H9 (cell line): Measurements from ENCODE around the gene HMOX2. TPM values are rescaled to one million over a fixed set of nuclear protein-coding genes. Genes with fewer than 3 reads are reported as not detected.

Source experiments
- DNase-seq: peaks from one replicate; pipeline ENCODE4 v3.0.0-alpha.2; 2017
- H2AFZ ChIP-seq: one replicate; pipeline ENCODE4 v1.6.1; 2013; ENCODE audit warnings: mild to moderate bottlenecking, low read length, control low read depth, moderate library complexity
- H2AK5ac ChIP-seq: 2 replicates; pipeline ENCODE4 v1.6.1; 2013; ENCODE audit warnings: low read length, control low read depth, mixed read lengths; ENCODE audit not compliant: insufficient read length
- H2BK120ac ChIP-seq: one replicate; pipeline ENCODE4 v1.6.1; 2013; ENCODE audit warnings: low read depth, mild to moderate bottlenecking, low read length, control low read depth, inconsistent platforms; ENCODE audit not compliant: poor library complexity, severe bottlenecking
- H2BK12ac ChIP-seq: 2 replicates; pipeline ENCODE4 v1.6.1; 2013; ENCODE audit warnings: low read length, control low read depth, mixed read lengths, low read depth; ENCODE audit not compliant: insufficient read length
- H2BK15ac ChIP-seq: 2 replicates; pipeline ENCODE4 v1.6.1; 2013; ENCODE audit warnings: low read depth, low read length, control low read depth
- H2BK20ac ChIP-seq: one replicate; pipeline ENCODE4 v1.6.1; 2013; ENCODE audit warnings: low read depth, mild to moderate bottlenecking, low read length, control low read depth, inconsistent platforms; ENCODE audit not compliant: poor library complexity, severe bottlenecking
- H2BK5ac ChIP-seq: 2 replicates; pipeline ENCODE4 v1.6.1; 2013; ENCODE audit warnings: low read length, control low read depth, mixed read lengths; ENCODE audit not compliant: insufficient read length
- H3K14ac ChIP-seq: 2 replicates; pipeline ENCODE4 v1.6.1; 2013; ENCODE audit warnings: low read length, control low read depth; ENCODE audit not compliant: insufficient read depth
- H3K18ac ChIP-seq: 2 replicates; pipeline ENCODE4 v1.6.1; 2013; ENCODE audit warnings: low read depth, mild to moderate bottlenecking, mixed read lengths, low read length, control low read depth; ENCODE audit not compliant: insufficient read length
- H3K23ac ChIP-seq: 2 replicates; pipeline ENCODE4 v1.6.1; 2013; ENCODE audit warnings: low read length, control low read depth, mixed read lengths, low read depth; ENCODE audit not compliant: insufficient read length
- H3K23me2 ChIP-seq: 2 replicates; pipeline ENCODE4 v1.6.1; 2013; ENCODE audit warnings: low read depth, mild to moderate bottlenecking, mixed read lengths, low read length, control low read depth; ENCODE audit not compliant: insufficient read length, poor library complexity, severe bottlenecking
- H3K27ac ChIP-seq: 2 replicates; pipeline ENCODE4 v1.5.1; 2013; ENCODE audit warnings: low read length, control low read depth, mixed read lengths, low read depth; ENCODE audit not compliant: insufficient read length
- H3K27me3 ChIP-seq: 2 replicates; pipeline ENCODE4 v1.6.1; 2013; ENCODE audit warnings: low read length, control low read depth, inconsistent platforms; ENCODE audit not compliant: insufficient read depth
- H3K4ac ChIP-seq: 2 replicates; pipeline ENCODE4 v1.6.1; 2013; ENCODE audit warnings: low read depth, mild to moderate bottlenecking, control low read depth, inconsistent platforms, low read length, moderate library complexity
- H3K4me1 ChIP-seq: 2 replicates; pipeline ENCODE4 v1.6.1; 2013; ENCODE audit warnings: low read length, control low read depth, inconsistent platforms; ENCODE audit not compliant: insufficient read depth
- H3K4me2 ChIP-seq: 2 replicates; pipeline ENCODE4 v1.6.1; 2013; ENCODE audit warnings: low read length, control low read depth, mixed read lengths; ENCODE audit not compliant: insufficient read length, insufficient read depth
- H3K56ac ChIP-seq: 2 replicates; pipeline ENCODE4 v1.6.1; 2013; ENCODE audit warnings: low read depth, mild to moderate bottlenecking, mixed read lengths, low read length, control low read depth; ENCODE audit not compliant: insufficient read length
- H3K79me1 ChIP-seq: 2 replicates; pipeline ENCODE4 v1.6.1; 2013; ENCODE audit warnings: low read depth, mild to moderate bottlenecking, moderate library complexity, low read length, control low read depth, inconsistent platforms; ENCODE audit not compliant: insufficient read depth, poor library complexity, severe bottlenecking
- H3K79me2 ChIP-seq: 2 replicates; pipeline ENCODE4 v1.6.1; 2013; ENCODE audit warnings: low read length, control low read depth, inconsistent platforms; ENCODE audit not compliant: insufficient read depth
- H3K9ac ChIP-seq: 2 replicates; pipeline ENCODE4 v1.6.1; 2013; ENCODE audit warnings: low read length, control low read depth, mixed read lengths; ENCODE audit not compliant: insufficient read length; ENCODE audit errors: extremely low read depth
- H3K9me3 ChIP-seq: one replicate; pipeline ENCODE4 v1.6.1; 2013; ENCODE audit warnings: low read depth, low read length, inconsistent platforms; ENCODE audit not compliant: control insufficient read depth
- H3T11ph ChIP-seq: one replicate; pipeline ENCODE4 v1.6.1; 2013; ENCODE audit warnings: mild to moderate bottlenecking, low read length, control low read depth, inconsistent platforms
- H4K20me1 ChIP-seq: one replicate; pipeline ENCODE4 v1.6.1; 2013; ENCODE audit not compliant: control insufficient read depth, insufficient read length, insufficient read depth
- H4K5ac ChIP-seq: 2 replicates; pipeline ENCODE4 v1.6.1; 2013; ENCODE audit warnings: low read depth, mild to moderate bottlenecking, mixed read lengths, low read length, control low read depth; ENCODE audit not compliant: insufficient read length
- H4K8ac ChIP-seq: replicated peaks from 2 replicates; pipeline ENCODE4 v1.6.1; 2013; ENCODE audit warnings: low read length, control low read depth, mixed read lengths, low read depth; ENCODE audit not compliant: insufficient read length
- H4K91ac ChIP-seq: 2 replicates; pipeline ENCODE4 v1.6.1; 2013; ENCODE audit warnings: low read depth, mild to moderate bottlenecking, moderate library complexity, mixed read lengths, low read length, control low read depth; ENCODE audit not compliant: insufficient read length
- H3K27ac Mint-ChIP-seq, 3 experiments: 2 replicates in 2 of 3; 3 replicates in 1 of 3; pipeline ENCODE4 v1.8.0; 2020 to 2021; ENCODE audit warnings: mixed read lengths in 3 of 3, mild to moderate bottlenecking in 1 of 3, moderate library complexity in 1 of 3
- H3K27me3 Mint-ChIP-seq: 2 replicates; pipeline ENCODE4 v1.8.0; 2021; ENCODE audit warnings: low read depth, mild to moderate bottlenecking, moderate library complexity, mixed read lengths
- H3K36me3 Mint-ChIP-seq, 3 experiments: 2 replicates in 2 of 3; 3 replicates in 1 of 3; pipeline ENCODE4 v1.8.0; 2020 to 2021; ENCODE audit warnings: low read depth in 3 of 3, mixed read lengths in 3 of 3; ENCODE audit not compliant: insufficient read depth in 1 of 3
- H3K4me1 Mint-ChIP-seq, 2 experiments: 2 replicates each; pipeline ENCODE4 v1.8.0; 2020; ENCODE audit warnings: mixed read lengths in 2 of 2
- H3K4me3 Mint-ChIP-seq, 2 experiments: 2 replicates in 1 of 2; 3 replicates in 1 of 2; pipeline ENCODE4 v1.8.0; 2020 to 2021; ENCODE audit warnings: mild to moderate bottlenecking in 2 of 2, mixed read lengths in 2 of 2, moderate library complexity in 1 of 2
- H3K9me3 Mint-ChIP-seq, 2 experiments: 2 replicates in 1 of 2; 3 replicates in 1 of 2; pipeline ENCODE4 v1.8.0; 2020; ENCODE audit warnings: mild to moderate bottlenecking in 2 of 2, mixed read lengths in 2 of 2, moderate library complexity in 1 of 2
- WGBS: extraction: QIAGEN DNeasy Blood & Tissue Kit; methylation state at CpG from one replicate; pipeline ENCODE4 v1.1.7; 2013; ENCODE audit warnings: missing lambda C conversion rate, low lambda C conversion rate, mixed read lengths; ENCODE audit not compliant: insufficient read length; ENCODE audit errors: extremely low coverage; 5-methylcytosine and 5-hydroxymethylcytosine counted together
- total RNA-seq: library from RNA; stranded (reverse); gene quantifications from 2 replicates; pipeline ENCODE4 v1.2.1, GENCODE V29; 2021
- TF ChIP-seq, protein P1 (sequence below): fragments of 200-600 bp; sonication (generic); conservative IDR thresholded peaks from 3 replicates; pipeline ENCODE4 v1.8.0; 2021; ENCODE audit warnings: antibody characterized with exemption, mild to moderate bottlenecking

Gene HMOX2
- total RNA-seq, 1 experiment from 2014 or later: 44.4 TPM

GRCh38 chr16:4431023-4431422, 45.2 kb upstream of the HMOX2 start:
- no peak overlapping the region for H2BK5ac ChIP-seq
- WGBS: no CpG with 5 or more reads among the region's 9 CpGs
- H3T11ph ChIP-seq: no peak overlapping the region
- H3K23me2 ChIP-seq: peaks cover 5% of the 10 kb centered on the region
- H2BK12ac ChIP-seq: no peak overlapping the region
- H4K91ac ChIP-seq: no peak overlapping the region
- H4K8ac ChIP-seq: no peak overlapping the region
- no peak overlapping the region for H3K4me2 ChIP-seq
- H4K20me1 ChIP-seq: no peaks in the 10 kb centered on the region
- no peak overlapping the region for H2BK20ac ChIP-seq
- H3K79me1 ChIP-seq: no peaks in the 10 kb centered on the region
- TF ChIP-seq, protein P1, sequence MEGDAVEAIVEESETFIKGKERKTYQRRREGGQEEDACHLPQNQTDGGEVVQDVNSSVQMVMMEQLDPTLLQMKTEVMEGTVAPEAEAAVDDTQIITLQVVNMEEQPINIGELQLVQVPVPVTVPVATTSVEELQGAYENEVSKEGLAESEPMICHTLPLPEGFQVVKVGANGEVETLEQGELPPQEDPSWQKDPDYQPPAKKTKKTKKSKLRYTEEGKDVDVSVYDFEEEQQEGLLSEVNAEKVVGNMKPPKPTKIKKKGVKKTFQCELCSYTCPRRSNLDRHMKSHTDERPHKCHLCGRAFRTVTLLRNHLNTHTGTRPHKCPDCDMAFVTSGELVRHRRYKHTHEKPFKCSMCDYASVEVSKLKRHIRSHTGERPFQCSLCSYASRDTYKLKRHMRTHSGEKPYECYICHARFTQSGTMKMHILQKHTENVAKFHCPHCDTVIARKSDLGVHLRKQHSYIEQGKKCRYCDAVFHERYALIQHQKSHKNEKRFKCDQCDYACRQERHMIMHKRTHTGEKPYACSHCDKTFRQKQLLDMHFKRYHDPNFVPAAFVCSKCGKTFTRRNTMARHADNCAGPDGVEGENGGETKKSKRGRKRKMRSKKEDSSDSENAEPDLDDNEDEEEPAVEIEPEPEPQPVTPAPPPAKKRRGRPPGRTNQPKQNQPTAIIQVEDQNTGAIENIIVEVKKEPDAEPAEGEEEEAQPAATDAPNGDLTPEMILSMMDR: no peak
- no peaks in the 10 kb centered on the region for H3K27me3 ChIP-seq
- no peak overlapping the region for H3K56ac ChIP-seq
- no peak overlapping the region for H3K14ac ChIP-seq
- Mint-ChIP-seq H3K4me1 (peaks cover 10 to 14% of the 10 kb centered on the region in 2 experiments), H3K27me3 (no peaks in the 10 kb centered on the region), H3K36me3 (peaks cover 26 to 53% (median 41%) of the 10 kb centered on the region in 3 experiments; a peak in 6 of 7 replicates), H3K9me3 (no peaks in the 10 kb centered on the region), H3K27ac (peak overlapping the region in 1 of 3 experiments; percentile 42; a peak in 1 of 7 replicates), H3K4me3 (no peak overlapping the region)
- no peak overlapping the region for H3K27ac ChIP-seq
- H2AK5ac ChIP-seq: no peak overlapping the region
- no peak overlapping the region for H3K9ac ChIP-seq
- H2BK120ac ChIP-seq: no peak overlapping the region
- no peak overlapping the region for H2BK15ac ChIP-seq
- H3K4me1 ChIP-seq: no peaks in the 10 kb centered on the region
- no peak overlapping the region for H3K23ac ChIP-seq
- H2AFZ ChIP-seq: no peak overlapping the region
- no peak overlapping the region for H3K4ac ChIP-seq
- H3K9me3 ChIP-seq: no peaks in the 10 kb centered on the region
- no peak for DNase-seq
- H4K5ac ChIP-seq: no peak overlapping the region
- peaks cover 12% of the 10 kb centered on the region; the same call in 1 of the 2 replicates for H3K79me2 ChIP-seq
- no peak overlapping the region for H3K18ac ChIP-seq
